ENCODE data around the gene ANTXR2.

The ANTXR2 gene

GRCh38 chr4:79854856-79855502 is 218.1 kb downstream of the ANTXR2 start:
- DNase-seq, result no peak

DNA sequence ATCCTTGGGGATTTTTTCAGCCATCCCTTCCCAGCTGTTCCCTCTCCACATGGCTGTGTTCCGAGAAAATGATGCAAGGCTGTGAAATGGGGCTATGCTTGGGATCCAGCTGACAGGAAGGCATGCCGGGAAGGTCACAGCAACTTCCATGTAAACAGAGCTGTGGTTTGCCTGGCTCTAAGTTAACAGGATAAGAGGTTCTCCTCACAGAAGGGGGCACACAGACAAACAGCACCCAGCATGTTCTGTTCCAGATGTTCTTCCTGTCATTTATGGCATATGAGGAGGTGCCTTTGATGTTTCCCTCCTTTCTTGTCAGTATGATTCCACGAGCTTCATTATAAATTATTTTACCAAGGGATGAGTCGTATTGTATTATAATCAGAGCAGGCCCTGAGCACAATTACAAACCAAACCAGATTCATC is 220.7 kb downstream of the ANTXR2 start:
- no peak for DNase-seq

GRCh38 chr4:79851625-79852304 is 221.3 kb downstream of the ANTXR2 start:
- no peak for DNase-seq

All from activated naive CD4-positive, alpha-beta T cell (primary cell).